AG10803 (cell line): ENCODE data around the gene SIKE1.
"Not testable (repeated sequence)": the region's sequence is repeated elsewhere in the genome, so short reads cannot be mapped to it uniquely, and the experiment has no call there.

Experiments used
- DNase-seq: peaks from one replicate; pipeline ENCODE4 v3.0.0; 2010; ENCODE audit warnings: low read depth
- H3K4me3 ChIP-seq: 2 replicates; pipeline ENCODE4 v1.5.1; 2011; ENCODE audit warnings: mild to moderate bottlenecking, low read length, control low read depth
- CTCF ChIP-seq: conservative IDR thresholded peaks from 2 replicates; pipeline ENCODE4 v1.5.1; 2011; ENCODE audit warnings: mild to moderate bottlenecking, low read length, control low read depth, inconsistent platforms

The SIKE1 gene

GRCh38 chr1:114758256-114758832, 22.1 kb downstream of the SIKE1 start:
- no peak for DNase-seq
- peak overlapping the region; percentile 100 for H3K4me3 ChIP-seq
- TF ChIP-seq CTCF, result no peak

GRCh38 chr1:114757455-114758255, 22.8 kb downstream of the SIKE1 start, which contains the start of gene CSDE1:
Gene CSDE1, minus strand, starts transcription at chr1:114757984. Its CDS starts 18,094 bp downstream, at chr1:114739890.
- DNase-seq, result peak; percentile 99
- TF ChIP-seq CTCF, result peak; percentile 60

GRCh38 chr1:114756949-114757454, 23.5 kb downstream of the SIKE1 start:
- TF ChIP-seq CTCF, result no peak
- peak overlapping the region; percentile 100 for H3K4me3 ChIP-seq
- DNase-seq, result peak; percentile 60

More at GRCh38 chr1:114757455-114758255, 22.8 kb downstream of the SIKE1 start, which contains the start of gene CSDE1:
- peak within 1 kb of the TSS; percentile 100 for H3K4me3 ChIP-seq

GRCh38 chr1:114756009-114756892, 24.2 kb downstream of the SIKE1 start:
- no peak for DNase-seq
- peak overlapping the region; percentile 100 for H3K4me3 ChIP-seq

GRCh38 chr1:114755006-114755931, 25.2 kb downstream of the SIKE1 start:
- H3K4me3 ChIP-seq, result peak overlapping the region; percentile 100
- peak; percentile 31 for DNase-seq
- TF ChIP-seq CTCF, result no peak

More at GRCh38 chr1:114756009-114756892, 24.2 kb downstream of the SIKE1 start:
- no peak for TF ChIP-seq CTCF

GRCh38 chr1:114753702-114754101, 26.8 kb downstream of the SIKE1 start:
- not testable (repeated sequence) for H3K4me3 ChIP-seq, DNase-seq
